K562 (cell line): ENCODE data around the gene CRAT. TPM values are rescaled to one million over a fixed set of nuclear protein-coding genes. Genes with fewer than 3 reads are reported as not detected.

Experiments
- ATF3 ChIP-seq, 2 experiments: fragments of 450-650 bp in 1 of 2; sonication (generic) in 1 of 2; formaldehyde crosslinking in 1 of 2; IDR thresholded peaks in 1 of 2; conservative IDR thresholded peaks in 1 of 2; 2 replicates each; pipeline versions ENCODE4 v1.6.1 to v1.8.1; 2016 to 2023; ENCODE audit warnings: mild to moderate bottlenecking in 2 of 2, moderate library complexity in 2 of 2, inconsistent platforms in 1 of 2, missing genetic modification reagents in 1 of 2
- BCLAF1 ChIP-seq, 2 experiments: fragments of 450-650 bp in 1 of 2; IDR thresholded peaks; 2 replicates each; pipeline ENCODE4 v1.6.1; 2011 to 2017; ENCODE audit warnings: low read depth in 2 of 2, antibody characterized with exemption in 1 of 2, borderline replicate concordance in 1 of 2, low read length in 1 of 2, mild to moderate bottlenecking in 1 of 2, mixed read lengths in 1 of 2; ENCODE audit not compliant: control insufficient read depth in 1 of 2
- BCOR ChIP-seq: fragments of 450-650 bp; IDR thresholded peaks from 2 replicates; pipeline ENCODE4 v1.6.1; 2016
- BMI1 ChIP-seq: fragments of 150-350 bp; IDR thresholded peaks from 2 replicates; pipeline ENCODE4 v1.6.1; 2014; ENCODE audit warnings: low read length
- ELK1 ChIP-seq: sonication (generic); formaldehyde crosslinking; IDR thresholded peaks from 2 replicates; pipeline ENCODE4 v1.8.1; 2022; ENCODE audit warnings: missing genetic modification reagents
- FOXM1 ChIP-seq, 2 experiments: fragments of 450-650 bp in 1 of 2; sonication (generic) in 1 of 2; formaldehyde crosslinking in 1 of 2; IDR thresholded peaks; 2 replicates each; pipeline versions ENCODE4 v1.6.1 to v1.9.0; 2017 to 2022; ENCODE audit warnings: low read depth in 2 of 2, mild to moderate bottlenecking in 2 of 2, missing genetic modification reagents in 1 of 2, moderate library complexity in 1 of 2
- HNRNPL ChIP-seq: fragments of 200-400 bp; formaldehyde crosslinking; IDR thresholded peaks from 2 replicates; pipeline ENCODE4 v1.6.1; 2017; ENCODE audit warnings: low read depth, mild to moderate bottlenecking, low read length
- HSF4 ChIP-seq: fragments of 250-450 bp; sonication (Bioruptor Pico); IDR thresholded peaks from 2 replicates; pipeline ENCODE4 v2.1.2; 2022; ENCODE audit warnings: mild to moderate bottlenecking, moderate library complexity, borderline replicate concordance
- LEF1 ChIP-seq: fragments of 450-650 bp; IDR thresholded peaks from 2 replicates; pipeline ENCODE4 v1.6.1; 2016; ENCODE audit warnings: mild to moderate bottlenecking
- NFIC ChIP-seq: fragments of 450-650 bp; IDR thresholded peaks from 2 replicates; pipeline ENCODE4 v1.6.1; 2017; ENCODE audit warnings: mild to moderate bottlenecking, inconsistent platforms
- PPARD ChIP-seq: fragments of 250-450 bp; sonication (Bioruptor Pico); IDR thresholded peaks from 2 replicates; pipeline ENCODE4 v1.8.0; 2022; ENCODE audit warnings: inconsistent platforms, mild to moderate bottlenecking, moderate library complexity
- SNIP1 ChIP-seq: fragments of 450-650 bp; IDR thresholded peaks from 2 replicates; pipeline ENCODE4 v1.7.1; 2017; ENCODE audit warnings: low read depth, mild to moderate bottlenecking
- TCF3 ChIP-seq: sonication (generic); formaldehyde crosslinking; IDR thresholded peaks from 2 replicates; pipeline ENCODE4 v1.4.0; 2020; ENCODE audit warnings: mild to moderate bottlenecking, missing genetic modification reagents
- ZC3H11A ChIP-seq: IDR thresholded peaks from 2 replicates; pipeline ENCODE4 v1.6.1; 2012; ENCODE audit warnings: low read depth, low read length, improper control_type of control experiment
- ZNF398 ChIP-seq: fragments of 250-450 bp; sonication (Bioruptor Pico); IDR thresholded peaks from 2 replicates; pipeline ENCODE4 v1.8.0; 2021; ENCODE audit warnings: moderate library complexity, mild to moderate bottlenecking, inconsistent platforms
- ZNF449 ChIP-seq: fragments of 250-450 bp; sonication (Bioruptor Pico); IDR thresholded peaks from 2 replicates; pipeline ENCODE4 v1.8.0; 2022; ENCODE audit warnings: moderate library complexity, mild to moderate bottlenecking, inconsistent platforms
- ZNF507 ChIP-seq: conservative IDR thresholded peaks from 2 replicates; pipeline ENCODE4 v1.6.1; 2017; ENCODE audit warnings: missing genetic modification characterization, missing compliant biosample characterization
- ZNF511 ChIP-seq: sonication (generic); formaldehyde crosslinking; IDR thresholded peaks from 2 replicates; pipeline ENCODE4 v1.8.0; 2022; ENCODE audit warnings: mild to moderate bottlenecking, missing genetic modification reagents
- ZNF695 ChIP-seq: fragments of 450-650 bp; formaldehyde crosslinking; IDR thresholded peaks from 2 replicates; pipeline ENCODE4 v1.4.0; 2020; ENCODE audit warnings: mild to moderate bottlenecking, moderate library complexity
- polyA plus RNA-seq, 8 experiments: library from polyadenylated mRNA; depleted of rRNA in 4 of 8; stranded (reverse) in 5 of 8; unstranded in 3 of 8; fragments of >200 nt; fragmentation: Nextera tagmentation in 2 of 8; fragmentation: Illumina TruSeq in 1 of 8; extraction: Ambion mirVana in 2 of 8; extraction: Trizol in 1 of 8; gene quantifications; 2 replicates each; pipeline versions ENCODE4 v1.2.1 to v1.2.3, GENCODE V29; 2011 to 2014; ENCODE audit warnings: inconsistent platforms in 1 of 8, missing spikeins in 1 of 8
- total RNA-seq, 7 experiments: library from RNA; depleted of rRNA in 6 of 7; stranded (reverse); fragments of >200 nt in 6 of 7; fragmentation: Illumina TruSeq in 2 of 7; extraction: Trizol in 2 of 7; gene quantifications; 2 replicates each; pipeline versions ENCODE4 v1.2.1 to v1.2.3, GENCODE V29; 2011 to 2021; ENCODE audit warnings: low replicate concordance in 1 of 7

Gene CRAT
- total and polyA plus RNA-seq, 9 of the 15 experiments (the other 6 are each of a cell fraction or from before 2014, with no cell fraction given), result 0.20 to 13.8 (median 5.4) TPM

GRCh38 chr9:129139993-129140396, 29.4 kb upstream of the CRAT start (continued):
- TF ChIP-seq SNIP1 (no peak), BCOR (no peak), ZNF695 (CRISPR knock-in tag) (no peak), TCF3 (CRISPR knock-in tag) (no peak), ZNF449 (CRISPR knock-in tag) (no peak), NFIC (0 out of 2 replicates have a peak, but pooled peaks have one; percentile 10), LEF1 (peak; percentile 70; the same call in 1 of the 2 replicates), BMI1 (no peak), ELK1 (CRISPR knock-in tag) (no peak), HNRNPL (no peak), PPARD (no peak), ZNF511 (no peak), FOXM1 (IDR thresholded peaks at IDR 0.05; ENCODE audit: low read depth) (no peak), FOXM1 (CRISPR knock-in tag; IDR thresholded peaks at IDR 0.05; ENCODE audit: low read depth) (no peak), ATF3 (IDR thresholded peaks at IDR 0.05) (peak; percentile 78), ATF3 (CRISPR knock-in tag; conservative IDR thresholded peaks at IDR 0.05) (no peak), ZC3H11A (no peak; the same call in 1 of the 2 replicates), BCLAF1 (IDR thresholded peaks at IDR 0.05; ENCODE audit: borderline replicate concordance in 1 of 2, control insufficient read depth in 1 of 2, low read depth in 2 of 2, low read length in 1 of 2) (0 out of 4 replicates have a peak, but pooled peaks of 1 of the 2 experiments have one; percentile 18), ZNF398 (no peak), HSF4 (CRISPR knock-in tag) (no peak), ZNF507 (tag) (no peak)
